ENCODE results near the gene PIP5K1A. TPM values are rescaled to one million over a fixed set of nuclear protein-coding genes. Genes with fewer than 3 reads are reported as not detected.
"Not testable (repeated sequence)": the region's sequence is repeated elsewhere in the genome, so short reads cannot be mapped to it uniquely, and the experiment has no call there.

PIP5K1A gene
- total RNA-seq, 2 experiments from 2014 or later: 53.9 to 61.1 TPM

GRCh38 chr1:151194894-151195594, 3.3 kb upstream of the PIP5K1A start:
- H3K4me1 Mint-ChIP-seq: peaks cover 30% of the 10 kb centered on the region
- CTCF ChIA-PET: interaction anchor here (0.8 to 2.5 kb wide), 5 partner anchors 57 to 180 kb away, joined by 3 to 9 read pairs (median 3); no protein-coding TSS in a partner anchor
- not testable (repeated sequence) for H3K4me3 Mint-ChIP-seq, H3K27me3 Mint-ChIP-seq, DNase-seq, H3K9me3 Mint-ChIP-seq, H3K27ac Mint-ChIP-seq
- H3K36me3 Mint-ChIP-seq (ENCODE audit: low read depth): peaks cover 18% of the 10 kb centered on the region
- POLR2A ChIA-PET: interaction anchor here (0.8 kb wide), 1 partner anchor 204 kb away, joined by 4 read pairs; the partner anchor contains the start of gene PSMB4

- Mint-ChIP-seq H3K4me3 (peak overlapping the region; percentile 43), H3K9me3 (no peaks in the 10 kb centered on the region), H3K27me3 (peaks cover 7% of the 10 kb centered on the region), H3K36me3 (ENCODE audit: low read depth) (peaks cover 20% of the 10 kb centered on the region), H3K4me1 (peaks cover 29% of the 10 kb centered on the region), H3K27ac (no peak overlapping the region)
- CTCF ChIA-PET: interaction anchor here (0.6 to 2.5 kb wide), 13 partner anchors 8 to 626 kb away, joined by 3 to 9 read pairs (median 3); no protein-coding TSS in a partner anchor
- POLR2A ChIA-PET: interaction anchor here (0.8 kb wide), 1 partner anchor 87 kb away, joined by 3 read pairs; no protein-coding TSS in a partner anchor
- DNase-seq: peak; percentile 59
Observed at GRCh38 chr1:151196292-151196800, 2.0 kb upstream of the PIP5K1A start.

GRCh38 chr1:151197863-151198253, 494 bp upstream of the PIP5K1A start:
- H3K27me3 Mint-ChIP-seq: peaks cover 7% of the 10 kb centered on the region
- no peak for DNase-seq
- H3K4me3 Mint-ChIP-seq: peak overlapping the region; percentile 89
- peaks cover 28% of the 10 kb centered on the region for H3K36me3 Mint-ChIP-seq (ENCODE audit: low read depth)
- H3K27ac Mint-ChIP-seq: peak overlapping the region; percentile 84
- peaks cover 41% of the 10 kb centered on the region for H3K4me1 Mint-ChIP-seq
- ChIA-PET CTCF (no interaction called here), POLR2A (interaction anchor here (0.6 to 2.4 kb wide), 5 partner anchors 8 to 224 kb away, joined by 3 to 19 read pairs (median 4); partner anchors contain the start of gene VPS72)
- no peaks in the 10 kb centered on the region for H3K9me3 Mint-ChIP-seq

GRCh38 chr1:151199873-151200581, 1.7 kb downstream of the PIP5K1A start:
- ChIA-PET POLR2A (interaction anchor here (0.7 to 1.8 kb wide), 7 partner anchors 10 to 82 kb away, joined by 3 to 10 read pairs (median 4); partner anchors contain the start of genes PSMD4, TNFAIP8L2, VPS72 and ZNF687), CTCF (interaction anchor here (1.4 kb wide), 2 partner anchors 52 to 78 kb away, joined by 3 to 4 read pairs; no protein-coding TSS in a partner anchor)
- Mint-ChIP-seq H3K36me3 (ENCODE audit: low read depth) (peaks cover 40% of the 10 kb centered on the region), H3K27ac (peak overlapping the region; percentile 84), H3K4me3 (peak overlapping the region; percentile 89), H3K27me3 (peaks cover 4% of the 10 kb centered on the region), H3K4me1 (peaks cover 50% of the 10 kb centered on the region), H3K9me3 (no peaks in the 10 kb centered on the region)
- DNase-seq: no peak

GRCh38 chr1:151205381-151205965, 7.1 kb downstream of the PIP5K1A start:
- CTCF ChIA-PET, H3K9me3 Mint-ChIP-seq, H3K4me3 Mint-ChIP-seq, H3K27me3 Mint-ChIP-seq, H3K27ac Mint-ChIP-seq, DNase-seq: not testable (repeated sequence)
- Mint-ChIP-seq H3K4me1 (peaks cover 29% of the 10 kb centered on the region), H3K36me3 (ENCODE audit: low read depth) (peaks cover 46% of the 10 kb centered on the region)
- POLR2A ChIA-PET: interaction anchor here (1.3 kb wide), 1 partner anchor 49 kb away, joined by 3 read pairs; the partner anchor contains the start of gene PSMD4

GRCh38 chr1:151210830-151211229, 12.5 kb downstream of the PIP5K1A start:
- peaks cover 47% of the 10 kb centered on the region for H3K36me3 Mint-ChIP-seq (ENCODE audit: low read depth)
- DNase-seq: no peak
- H3K9me3 Mint-ChIP-seq: no peaks in the 10 kb centered on the region
- H3K4me1 Mint-ChIP-seq: peaks cover 30% of the 10 kb centered on the region
- no peak overlapping the region for H3K4me3 Mint-ChIP-seq
- no peaks in the 10 kb centered on the region for H3K27me3 Mint-ChIP-seq
- CTCF ChIA-PET: interaction anchor here (1.5 kb wide), 1 partner anchor 41 kb away, joined by 7 read pairs; no protein-coding TSS in a partner anchor
- POLR2A ChIA-PET: interaction anchor here (1.4 kb wide), 1 partner anchor 9 kb away, joined by 3 read pairs; no protein-coding TSS in a partner anchor
- peak overlapping the region; percentile 62 for H3K27ac Mint-ChIP-seq

- H3K27me3 Mint-ChIP-seq: no peaks in the 10 kb centered on the region
- H3K36me3 Mint-ChIP-seq (ENCODE audit: low read depth): peaks cover 41% of the 10 kb centered on the region
- DNase-seq: peak; percentile 30
- H3K4me3 Mint-ChIP-seq: peak overlapping the region; percentile 19
- no peaks in the 10 kb centered on the region for H3K9me3 Mint-ChIP-seq
- peak overlapping the region; percentile 78 for H3K27ac Mint-ChIP-seq
- ChIA-PET POLR2A (interaction anchor here (1.2 to 1.4 kb wide), 3 partner anchors 10 to 13 kb away, joined by 3 read pairs; no protein-coding TSS in a partner anchor), CTCF (interaction anchor here (1.1 to 1.5 kb wide), 4 partner anchors 16 to 151 kb away, joined by 3 to 7 read pairs (median 4); no protein-coding TSS in a partner anchor)
- peaks cover 36% of the 10 kb centered on the region for H3K4me1 Mint-ChIP-seq
Observed at GRCh38 chr1:151211972-151212705, 13.8 kb downstream of the PIP5K1A start.

- peaks cover 34% of the 10 kb centered on the region for H3K36me3 Mint-ChIP-seq (ENCODE audit: low read depth)
- CTCF ChIA-PET: interaction anchor here (0.8 to 1.5 kb wide), 2 partner anchors 14 to 36 kb away, joined by 3 to 4 read pairs; no protein-coding TSS in a partner anchor
- H3K4me3 Mint-ChIP-seq: no peak overlapping the region
- H3K9me3 Mint-ChIP-seq: no peaks in the 10 kb centered on the region
- POLR2A ChIA-PET: no interaction called here
- no peak overlapping the region for H3K27ac Mint-ChIP-seq
- H3K27me3 Mint-ChIP-seq: no peaks in the 10 kb centered on the region
- peaks cover 38% of the 10 kb centered on the region for H3K4me1 Mint-ChIP-seq
- DNase-seq: no peak
Observed at GRCh38 chr1:151213560-151213959, 15.2 kb downstream of the PIP5K1A start.

GRCh38 chr1:151221616-151222015, 23.3 kb downstream of the PIP5K1A start:
- no peak overlapping the region for H3K27ac Mint-ChIP-seq
- H3K4me3 Mint-ChIP-seq: no peak overlapping the region
- peaks cover 7% of the 10 kb centered on the region for H3K4me1 Mint-ChIP-seq
- H3K9me3 Mint-ChIP-seq: no peaks in the 10 kb centered on the region
- ChIA-PET CTCF (no interaction called here), POLR2A (no interaction called here)
- DNase-seq: no peak
- H3K27me3 Mint-ChIP-seq: no peaks in the 10 kb centered on the region
- H3K36me3 Mint-ChIP-seq (ENCODE audit: low read depth): peaks cover 11% of the 10 kb centered on the region

GRCh38 chr1:151222130-151222529, 23.8 kb downstream of the PIP5K1A start:
- CTCF ChIA-PET: interaction anchor here (0.5 kb wide), 1 partner anchor 28 kb away, joined by 3 read pairs; no protein-coding TSS in a partner anchor
- Mint-ChIP-seq H3K27me3 (no peaks in the 10 kb centered on the region), H3K36me3 (ENCODE audit: low read depth) (peaks cover 14% of the 10 kb centered on the region), H3K4me3 (no peak overlapping the region), H3K9me3 (no peaks in the 10 kb centered on the region), H3K27ac (no peak overlapping the region), H3K4me1 (peaks cover 6% of the 10 kb centered on the region)
- no peak for DNase-seq
- POLR2A ChIA-PET: interaction anchor here (1.2 kb wide), 1 partner anchor 23 kb away, joined by 3 read pairs; no protein-coding TSS in a partner anchor

GRCh38 chr1:151235235-151235634, 36.9 kb downstream of the PIP5K1A start:
- Mint-ChIP-seq H3K27me3 (no peaks in the 10 kb centered on the region), H3K36me3 (ENCODE audit: low read depth) (peaks cover 76% of the 10 kb centered on the region), H3K4me1 (peaks cover 2% of the 10 kb centered on the region), H3K9me3 (no peaks in the 10 kb centered on the region), H3K4me3 (no peak overlapping the region), H3K27ac (no peak overlapping the region)
- POLR2A ChIA-PET: interaction anchor here (0.8 kb wide), 1 partner anchor 69 kb away, joined by 3 read pairs; no protein-coding TSS in a partner anchor
- DNase-seq: no peak
- CTCF ChIA-PET: interaction anchor here (0.5 to 1.7 kb wide), 3 partner anchors 17 to 605 kb away, joined by 3 to 7 read pairs (median 3); no protein-coding TSS in a partner anchor
